ENCODE measurements around the gene DNMBP.

The DNMBP gene

GRCh38 chr10:99916776-99917175, 93.0 kb downstream of the DNMBP start:
- H3K9me3 ChIP-seq (replicated peaks; ENCODE audit: insufficient read depth, low read length): no peaks in the 10 kb centered on the region
- H3K36me3 ChIP-seq (replicated peaks; ENCODE audit: insufficient read depth, low read length): no peaks in the 10 kb centered on the region
- H4K20me1 ChIP-seq (ENCODE audit: insufficient read depth, low read length): no peaks in the 10 kb centered on the region
- H3K4me1 ChIP-seq (ENCODE audit: low read length): no peaks in the 10 kb centered on the region
- H3K9me2 ChIP-seq (replicated peaks; ENCODE audit: insufficient read depth, low read length): no peaks in the 10 kb centered on the region
- no peak overlapping the region for H3K9ac ChIP-seq (ENCODE audit: low read length)
- no peak overlapping the region for H2AFZ ChIP-seq (ENCODE audit: low read length)
- no peaks in the 10 kb centered on the region for H3K79me2 ChIP-seq (ENCODE audit: low read length)
- H3K27ac ChIP-seq (ENCODE audit: low read length): no peak overlapping the region
- no peak for TF ChIP-seq EZH2 (optimal IDR thresholded peaks at IDR 0.05; ENCODE audit: low read depth, low read length)
- no peak for TF ChIP-seq EZH2phosphoT487 (IDR thresholded peaks at IDR 0.05; ENCODE audit: low read length)
- TF ChIP-seq, protein P1, sequence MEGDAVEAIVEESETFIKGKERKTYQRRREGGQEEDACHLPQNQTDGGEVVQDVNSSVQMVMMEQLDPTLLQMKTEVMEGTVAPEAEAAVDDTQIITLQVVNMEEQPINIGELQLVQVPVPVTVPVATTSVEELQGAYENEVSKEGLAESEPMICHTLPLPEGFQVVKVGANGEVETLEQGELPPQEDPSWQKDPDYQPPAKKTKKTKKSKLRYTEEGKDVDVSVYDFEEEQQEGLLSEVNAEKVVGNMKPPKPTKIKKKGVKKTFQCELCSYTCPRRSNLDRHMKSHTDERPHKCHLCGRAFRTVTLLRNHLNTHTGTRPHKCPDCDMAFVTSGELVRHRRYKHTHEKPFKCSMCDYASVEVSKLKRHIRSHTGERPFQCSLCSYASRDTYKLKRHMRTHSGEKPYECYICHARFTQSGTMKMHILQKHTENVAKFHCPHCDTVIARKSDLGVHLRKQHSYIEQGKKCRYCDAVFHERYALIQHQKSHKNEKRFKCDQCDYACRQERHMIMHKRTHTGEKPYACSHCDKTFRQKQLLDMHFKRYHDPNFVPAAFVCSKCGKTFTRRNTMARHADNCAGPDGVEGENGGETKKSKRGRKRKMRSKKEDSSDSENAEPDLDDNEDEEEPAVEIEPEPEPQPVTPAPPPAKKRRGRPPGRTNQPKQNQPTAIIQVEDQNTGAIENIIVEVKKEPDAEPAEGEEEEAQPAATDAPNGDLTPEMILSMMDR (IDR thresholded peaks at IDR 0.05; ENCODE audit: low read length): no peak
- H3F3A ChIP-seq (ENCODE audit: insufficient read depth, low read length): no peaks in the 10 kb centered on the region
- no peak overlapping the region for H3K4me2 ChIP-seq (ENCODE audit: low read depth, low read length)
- DNase-seq: no peak
- H3K4me3 ChIP-seq (ENCODE audit: low read length): no peak overlapping the region
- no peaks in the 10 kb centered on the region for H3K27me3 ChIP-seq (replicated peaks; ENCODE audit: insufficient read depth, low read length)

- Histone ChIP-seq H3K79me2 (ENCODE audit: low read length) (no peaks in the 10 kb centered on the region), H3F3A (ENCODE audit: insufficient read depth, low read length) (no peaks in the 10 kb centered on the region), H4K20me1 (ENCODE audit: insufficient read depth, low read length) (no peaks in the 10 kb centered on the region), H3K4me2 (ENCODE audit: low read depth, low read length) (no peak overlapping the region), H3K4me3 (ENCODE audit: low read length) (no peak overlapping the region), H3K9ac (ENCODE audit: low read length) (no peak overlapping the region), H3K4me1 (ENCODE audit: low read length) (no peaks in the 10 kb centered on the region), H3K27me3 (replicated peaks; ENCODE audit: insufficient read depth, low read length) (no peaks in the 10 kb centered on the region), H3K36me3 (replicated peaks; ENCODE audit: insufficient read depth, low read length) (no peaks in the 10 kb centered on the region), H3K27ac (ENCODE audit: low read length) (no peak overlapping the region), H3K9me2 (replicated peaks; ENCODE audit: insufficient read depth, low read length) (no peaks in the 10 kb centered on the region), H3K9me3 (replicated peaks; ENCODE audit: insufficient read depth, low read length) (no peaks in the 10 kb centered on the region), H2AFZ (ENCODE audit: low read length) (no peak overlapping the region)
- TF ChIP-seq EZH2 (optimal IDR thresholded peaks at IDR 0.05; ENCODE audit: low read depth, low read length): no peak
- TF ChIP-seq, protein P1 (IDR thresholded peaks at IDR 0.05; ENCODE audit: low read length): no peak
- DNase-seq: no peak
These were observed 94.3 kb downstream of the DNMBP start for GRCh38 chr10:99915414-99915813.

GRCh38 chr10:99914236-99914635, 95.5 kb downstream of the DNMBP start:
- no peaks in the 10 kb centered on the region for H3K36me3 ChIP-seq (replicated peaks; ENCODE audit: insufficient read depth, low read length)
- no peaks in the 10 kb centered on the region for H3K9me3 ChIP-seq (replicated peaks; ENCODE audit: insufficient read depth, low read length)
- H3K9ac ChIP-seq (ENCODE audit: low read length): no peak overlapping the region
- no peaks in the 10 kb centered on the region for H3K79me2 ChIP-seq (ENCODE audit: low read length)
- no peaks in the 10 kb centered on the region for H4K20me1 ChIP-seq (ENCODE audit: insufficient read depth, low read length)
- no peaks in the 10 kb centered on the region for H3K9me2 ChIP-seq (replicated peaks; ENCODE audit: insufficient read depth, low read length)
- no peak overlapping the region for H3K27ac ChIP-seq (ENCODE audit: low read length)
- DNase-seq: no peak
- H3K4me2 ChIP-seq (ENCODE audit: low read depth, low read length): no peak overlapping the region
- no peak overlapping the region for H3K4me3 ChIP-seq (ENCODE audit: low read length)
- H3K27me3 ChIP-seq (replicated peaks; ENCODE audit: insufficient read depth, low read length): no peaks in the 10 kb centered on the region
- no peaks in the 10 kb centered on the region for H3F3A ChIP-seq (ENCODE audit: insufficient read depth, low read length)
- TF ChIP-seq, protein P1 (IDR thresholded peaks at IDR 0.05; ENCODE audit: low read length): no peak
- TF ChIP-seq EZH2phosphoT487 (IDR thresholded peaks at IDR 0.05; ENCODE audit: low read length) (no peak), EZH2 (optimal IDR thresholded peaks at IDR 0.05; ENCODE audit: low read depth, low read length) (no peak)
- H2AFZ ChIP-seq (ENCODE audit: low read length): no peak overlapping the region
- no peaks in the 10 kb centered on the region for H3K4me1 ChIP-seq (ENCODE audit: low read length)
